ENCODE measurements around the gene CSN3.

- no peak for TF ChIP-seq CTCF (IDR thresholded peaks at IDR 0.05)
- TF ChIP-seq POLR2A (IDR thresholded peaks at IDR 0.05) = no peak
Observed at GRCh38 chr4:70277121-70277520, 34.7 kb downstream of the CSN3 start.

Data from adrenal gland (tissue), 5 donors.